HG02642 (cell line): ENCODE results near the gene OR6C4.
"Not testable (repeated sequence)": the region's sequence is repeated elsewhere in the genome, so short reads cannot be mapped to it uniquely, and the experiment has no call there.

Experiments
- ATAC-seq: cut with Tn5 transposase; IDR thresholded peaks from one replicate; pipeline ENCODE4 v1.9.1; 2021; ENCODE audit warnings: mild to moderate bottlenecking; ENCODE audit not compliant: unreplicated experiment, poor library complexity

Gene OR6C4

GRCh38 chr12:55549302-55549701 is at the start of gene OR6C4:
OR6C4 (plus strand) TSS chr12:55549602; CDS start chr12:55551227, 1,625 bp downstream.
- ATAC-seq = no peak

GRCh38 chr12:55499810-55500252 is 49.6 kb upstream of the OR6C4 start:
- ATAC-seq = no peak

- no peak for ATAC-seq
Observed at GRCh38 chr12:55501601-55502000, 47.8 kb upstream of the OR6C4 start.

DNA sequence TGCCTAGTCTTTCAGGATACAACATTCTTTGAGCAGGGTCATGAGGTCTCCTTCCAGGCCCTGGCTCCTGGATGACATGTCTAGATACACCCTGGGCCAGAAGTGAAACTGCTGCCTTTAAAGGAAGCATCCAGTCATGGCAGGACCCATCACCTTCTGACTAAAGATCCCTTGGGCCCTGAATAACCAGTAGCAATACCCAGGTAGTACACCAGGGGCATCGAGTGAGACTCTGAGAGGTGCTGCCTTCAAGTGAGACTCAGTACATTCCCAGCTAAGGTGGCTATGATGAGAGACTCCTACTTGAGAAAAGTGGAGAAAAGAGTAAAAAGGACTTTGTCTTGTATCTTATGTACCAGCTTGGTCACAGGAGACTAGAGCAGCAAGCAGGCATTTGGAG is 33.7 kb upstream of the OR6C4 start:
- no peak for ATAC-seq

DNA sequence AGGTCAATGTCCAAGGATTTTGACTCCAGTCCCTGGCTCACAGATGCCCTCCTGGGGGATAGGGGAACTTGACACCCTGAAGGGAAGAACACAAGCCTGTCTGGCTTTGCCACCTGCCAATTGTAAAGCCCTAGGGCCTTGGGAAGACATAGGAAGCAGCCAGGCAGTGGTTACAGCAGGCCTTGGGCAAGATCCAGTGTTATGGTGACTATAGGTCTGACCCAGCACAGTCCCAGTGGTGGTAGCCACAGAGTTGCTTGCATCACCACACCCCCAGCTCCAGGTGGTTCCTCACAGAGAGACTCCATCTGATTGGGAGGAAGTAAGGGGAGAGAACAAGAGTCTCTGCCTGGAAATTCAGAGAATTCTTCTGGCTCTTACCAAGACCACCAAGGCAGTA is 33.0 kb upstream of the OR6C4 start:
- ATAC-seq = no peak

GRCh38 chr12:55548235-55548634 is 1.2 kb upstream of the OR6C4 start:
- not testable (repeated sequence) for ATAC-seq

DNA sequence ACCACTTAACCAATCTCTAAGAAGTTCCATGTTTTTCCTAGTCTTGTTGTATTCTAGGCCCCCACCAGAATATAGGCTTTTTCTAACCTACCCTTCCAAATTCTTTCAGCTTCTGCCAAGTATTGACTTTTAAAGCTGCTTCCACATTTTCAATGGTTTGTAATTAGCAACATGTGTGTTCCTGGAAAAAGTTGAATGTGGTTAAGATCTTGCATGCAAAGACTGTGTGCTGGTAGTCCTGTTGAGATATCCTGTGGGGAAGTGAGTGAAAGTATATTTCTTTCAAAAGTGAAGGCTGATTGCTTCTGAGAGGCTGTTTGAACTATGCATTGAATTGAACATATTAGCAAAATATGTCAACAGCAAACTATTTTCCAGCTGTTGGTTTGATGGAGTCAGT is 646 bp upstream of the OR6C4 start:
- no peak for ATAC-seq

DNA sequence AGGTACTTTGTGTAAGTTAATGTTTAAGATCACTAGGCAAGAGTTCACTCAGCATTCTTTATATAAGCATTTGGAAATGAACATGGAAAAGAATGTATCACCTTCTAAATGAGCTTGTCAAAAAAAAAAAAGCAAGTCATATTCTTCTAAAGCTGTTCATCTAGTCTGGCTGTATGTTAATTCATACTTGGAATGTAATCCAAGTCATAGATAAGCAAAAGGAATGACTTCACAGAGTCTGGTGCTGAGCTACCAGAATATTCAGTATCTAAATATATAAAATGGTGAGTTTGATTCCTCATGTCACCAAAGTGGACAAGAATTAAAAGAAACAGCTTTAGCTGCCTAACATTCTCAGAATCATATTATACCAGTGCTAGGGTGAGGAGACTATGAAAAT is 4.9 kb downstream of the OR6C4 start:
- ATAC-seq = no peak

GRCh38 chr12:55570060-55570459 is 20.7 kb downstream of the OR6C4 start:
- not testable (repeated sequence) for ATAC-seq

DNA sequence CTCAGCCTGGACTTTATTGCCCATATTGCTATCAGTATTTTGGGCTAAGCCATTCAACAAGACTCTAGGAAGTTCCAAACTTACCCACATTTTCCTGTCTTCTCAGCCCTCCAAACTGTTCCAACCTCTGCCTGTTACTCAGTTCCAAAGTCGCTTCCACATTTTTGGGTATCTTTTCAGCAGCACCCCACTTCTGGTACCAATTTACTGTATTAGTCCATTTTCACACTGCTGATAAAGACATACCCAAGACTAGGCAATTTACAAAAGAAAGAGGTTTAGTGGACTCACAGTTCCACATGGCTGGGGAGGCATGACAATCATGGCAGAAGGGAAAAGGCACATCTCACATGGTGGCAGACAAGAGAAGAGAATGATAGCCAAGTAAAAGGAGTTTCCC is 21.3 kb downstream of the OR6C4 start:
- not testable (repeated sequence) for ATAC-seq

- ATAC-seq = no peak
Observed at GRCh38 chr12:55572168-55572567, 22.8 kb downstream of the OR6C4 start, which contains the start of gene OR2AP1. OR2AP1 (plus strand) TSS chr12:55572468; CDS start chr12:55574415, 1,947 bp downstream.

DNA sequence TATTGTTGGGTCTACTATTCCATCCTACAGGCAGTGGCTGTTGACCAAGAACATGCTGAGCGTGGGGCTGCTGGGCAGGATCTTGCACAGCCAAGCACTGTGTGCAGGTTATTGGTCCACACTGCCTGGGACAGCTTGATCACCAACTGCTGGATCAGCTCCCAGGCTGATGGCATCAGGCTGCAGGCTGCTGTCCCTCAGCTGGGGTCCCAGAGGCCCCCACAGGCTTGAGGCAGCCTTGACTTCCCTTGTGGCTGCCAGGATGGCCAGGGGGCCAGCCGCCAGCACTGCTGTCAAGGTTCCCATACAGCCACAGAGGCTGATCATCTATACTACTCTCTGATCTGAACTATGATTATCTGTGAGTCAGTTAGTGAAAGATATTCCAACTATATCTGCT is 32.7 kb downstream of the OR6C4 start:
- ATAC-seq = no peak

DNA sequence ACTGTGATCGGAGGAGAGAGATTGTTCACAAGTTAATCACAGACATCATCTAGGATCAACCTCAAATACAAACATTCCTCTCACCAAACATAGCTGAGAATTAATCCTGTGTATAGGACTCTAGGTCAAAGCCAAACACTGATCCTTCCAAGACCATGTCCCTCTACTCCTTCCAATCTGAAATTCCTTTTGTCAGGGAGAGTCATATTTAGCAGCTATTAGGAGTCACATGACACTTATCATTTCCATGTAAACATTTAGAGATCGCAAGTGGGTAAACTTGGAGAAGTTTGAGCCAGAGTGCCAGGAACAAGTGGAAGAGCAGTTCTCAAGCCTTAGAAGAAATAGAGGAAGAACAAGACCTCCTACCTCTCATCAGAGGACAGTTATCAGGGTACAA is 36.4 kb downstream of the OR6C4 start:
- ATAC-seq = no peak

DNA sequence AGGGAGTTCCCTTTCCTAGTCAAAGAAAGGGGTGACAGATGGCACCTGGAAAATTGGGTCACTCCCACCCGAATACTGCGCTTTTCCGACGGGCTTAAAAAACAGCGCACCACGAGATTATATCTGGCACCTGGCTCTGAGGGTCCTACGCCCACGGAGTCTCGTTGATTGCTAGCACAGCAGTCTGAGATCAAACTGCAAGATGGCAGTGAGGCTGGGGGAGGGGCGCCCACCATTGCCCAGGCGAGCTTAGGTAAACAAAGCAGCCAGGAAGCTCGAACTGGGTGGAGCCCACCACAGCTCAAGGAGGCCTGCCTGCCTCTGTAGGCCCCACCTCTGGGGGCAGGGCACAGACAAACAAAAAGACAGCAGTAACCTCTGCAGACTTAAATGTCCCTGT is 40.8 kb downstream of the OR6C4 start:
- ATAC-seq = not testable (repeated sequence)
